IPS-15b (cell line): ENCODE results near the gene KRTAP10-6.
"Not testable (repeated sequence)": the region's sequence is repeated elsewhere in the genome, so short reads cannot be mapped to it uniquely, and the experiment has no call there.

Source experiments
- H3K27me3 ChIP-seq: one replicate; pipeline ENCODE4 v1.6.1; 2013; ENCODE audit warnings: low read length; ENCODE audit not compliant: control insufficient read depth, insufficient read depth
- H3K36me3 ChIP-seq: one replicate; pipeline ENCODE4 v1.6.1; 2013; ENCODE audit warnings: low read length; ENCODE audit not compliant: control insufficient read depth, insufficient read depth
- H3K4me1 ChIP-seq: one replicate; pipeline ENCODE4 v1.6.1; 2013; ENCODE audit warnings: mild to moderate bottlenecking, low read length; ENCODE audit not compliant: control insufficient read depth, insufficient read depth
- H3K4me3 ChIP-seq: one replicate; pipeline ENCODE4 v1.5.1; 2013; ENCODE audit warnings: low read depth, low read length
- H3K9ac ChIP-seq: one replicate; pipeline ENCODE4 v1.6.1; 2013; ENCODE audit warnings: low read depth, mild to moderate bottlenecking, low read length
- H3K9me3 ChIP-seq: one replicate; pipeline ENCODE4 v1.6.1; 2013; ENCODE audit warnings: mild to moderate bottlenecking, low read length; ENCODE audit not compliant: control insufficient read depth, insufficient read depth

KRTAP10-6 gene

DNA sequence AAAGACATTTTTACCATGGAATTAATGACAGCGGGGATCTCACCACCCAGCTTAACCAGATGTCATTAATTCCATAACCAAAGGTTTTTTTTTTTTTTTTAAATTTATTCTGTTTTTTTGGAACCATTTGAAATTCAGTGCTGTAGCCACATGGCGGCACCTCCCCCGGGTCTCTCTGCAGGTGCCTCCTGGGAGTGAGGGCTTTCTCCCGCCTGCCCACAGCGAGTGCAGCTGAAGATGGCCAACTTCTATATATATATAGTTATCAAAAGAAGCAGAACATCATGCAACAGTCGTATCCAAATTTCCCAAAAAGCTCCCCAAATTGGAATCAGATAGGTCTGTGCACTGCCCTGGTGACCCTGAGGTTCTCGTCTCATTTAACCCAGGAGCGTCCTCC lies 23.2 kb upstream of the KRTAP10-6 start:
- H3K9me3 ChIP-seq: peaks cover 4% of the 10 kb centered on the region
- H3K9ac ChIP-seq: no peak overlapping the region
- H3K4me3 ChIP-seq: no peak overlapping the region
- no peaks in the 10 kb centered on the region for H3K4me1 ChIP-seq
- H3K36me3 ChIP-seq: no peaks in the 10 kb centered on the region
- no peaks in the 10 kb centered on the region for H3K27me3 ChIP-seq

DNA sequence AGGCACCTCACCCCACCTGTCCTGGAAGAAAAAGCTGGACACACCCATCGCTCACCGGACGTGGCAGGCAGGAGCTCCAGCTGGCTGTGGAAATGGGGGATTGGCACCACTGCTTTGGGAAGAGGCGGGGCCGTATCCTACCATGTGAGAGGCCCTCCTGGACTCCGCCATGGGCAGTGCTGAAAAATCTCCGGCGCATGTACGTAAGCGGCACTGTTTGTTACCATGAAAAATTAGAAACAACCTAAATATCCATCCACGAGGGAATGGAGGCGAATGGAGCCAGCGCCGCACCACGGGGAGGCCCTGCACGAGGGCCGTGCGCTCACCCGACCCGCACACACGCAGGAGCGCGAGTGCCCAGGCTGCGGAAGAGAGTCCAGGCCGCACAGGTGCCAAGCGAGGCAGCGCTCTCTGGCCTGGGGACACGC lies 22.7 kb upstream of the KRTAP10-6 start:
- Histone ChIP-seq H3K9me3 (peaks cover 5% of the 10 kb centered on the region), H3K4me1 (no peaks in the 10 kb centered on the region), H3K27me3 (no peaks in the 10 kb centered on the region), H3K9ac (no peak overlapping the region), H3K4me3 (no peak overlapping the region), H3K36me3 (no peaks in the 10 kb centered on the region)

GRCh38 chr21:44614161-44614631 lies 21.9 kb upstream of the KRTAP10-6 start:
- peaks cover 5% of the 10 kb centered on the region for H3K9me3 ChIP-seq
- H3K9ac ChIP-seq: no peak overlapping the region
- no peaks in the 10 kb centered on the region for H3K27me3 ChIP-seq
- H3K4me1 ChIP-seq: no peaks in the 10 kb centered on the region
- no peak overlapping the region for H3K4me3 ChIP-seq
- no peaks in the 10 kb centered on the region for H3K36me3 ChIP-seq

DNA sequence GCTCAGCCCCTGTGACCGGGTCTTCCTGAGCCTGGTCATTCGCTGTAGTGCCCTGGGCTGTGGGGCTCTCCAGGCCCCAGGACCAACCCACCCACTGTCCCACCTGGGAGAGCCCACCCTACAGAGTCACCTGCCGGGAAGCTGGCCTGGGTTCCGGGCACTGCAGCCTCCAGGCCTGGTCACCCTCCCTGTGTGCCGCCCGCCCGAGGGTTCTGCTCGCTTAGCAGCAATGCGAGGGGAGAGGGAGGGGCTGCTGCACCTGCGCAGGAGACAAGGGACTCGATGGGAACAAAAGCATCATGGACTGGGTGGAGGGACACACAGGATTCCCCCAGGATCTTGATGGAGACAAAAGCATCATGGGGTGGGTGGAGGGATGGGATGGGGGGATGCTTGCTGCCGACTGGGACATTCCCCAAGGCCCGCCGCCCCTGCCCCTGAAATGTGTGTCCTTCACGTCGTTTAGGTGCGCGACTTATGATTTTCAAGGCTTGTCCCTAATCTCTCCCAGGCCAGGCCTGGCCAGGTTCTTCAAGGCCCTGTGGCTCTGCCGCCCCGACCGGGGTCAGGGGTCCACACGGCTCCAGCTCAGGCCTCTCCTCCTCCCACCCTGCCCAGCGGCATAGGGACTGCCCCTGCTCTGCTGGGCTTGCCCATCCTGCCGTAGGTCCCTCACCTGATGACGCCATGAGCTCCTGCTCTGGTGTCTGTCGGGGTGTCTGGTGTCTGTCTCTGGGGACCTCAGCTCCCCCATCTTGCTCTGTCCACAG lies 21.3 kb upstream of the KRTAP10-6 start:
- Histone ChIP-seq H3K36me3 (no peaks in the 10 kb centered on the region), H3K4me1 (no peaks in the 10 kb centered on the region), H3K9me3 (peaks cover 5% of the 10 kb centered on the region), H3K4me3 (no peak overlapping the region), H3K9ac (no peak overlapping the region), H3K27me3 (no peaks in the 10 kb centered on the region)

DNA sequence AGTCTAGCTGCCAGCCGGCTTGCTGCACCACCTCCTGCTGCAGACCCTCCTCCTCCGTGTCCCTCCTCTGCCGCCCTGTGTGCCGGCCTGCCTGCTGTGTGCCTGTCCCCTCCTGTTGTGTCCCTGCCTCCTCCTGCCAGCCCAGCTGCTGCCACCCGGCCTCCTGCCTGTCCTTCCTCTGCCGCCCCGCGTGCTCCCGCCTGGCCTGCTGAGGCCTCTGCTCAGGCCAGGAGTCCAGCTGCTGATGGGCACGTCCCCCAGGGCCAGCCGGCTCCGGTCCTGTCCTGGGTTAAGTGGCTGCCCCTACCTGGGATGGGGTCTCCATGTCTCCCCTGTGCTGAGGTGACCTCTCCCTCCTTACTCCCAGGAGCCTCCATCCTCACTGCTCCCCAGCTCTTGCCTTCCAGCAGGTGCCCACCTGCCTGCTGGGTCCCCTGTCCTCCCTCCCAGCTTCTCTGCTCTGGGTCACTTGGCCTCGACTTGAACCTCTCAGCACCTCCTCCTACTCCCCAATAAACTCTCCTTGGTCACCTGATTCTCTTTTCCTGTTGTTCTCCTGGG lies 20.4 kb upstream of the KRTAP10-6 start:
- H3K4me3 ChIP-seq: no peak overlapping the region
- H3K4me1 ChIP-seq: no peaks in the 10 kb centered on the region
- H3K9me3 ChIP-seq: peaks cover 5% of the 10 kb centered on the region
- H3K9ac ChIP-seq: no peak overlapping the region
- H3K27me3 ChIP-seq: no peaks in the 10 kb centered on the region
- no peaks in the 10 kb centered on the region for H3K36me3 ChIP-seq

GRCh38 chr21:44612029-44612486 lies 19.8 kb upstream of the KRTAP10-6 start, which contains the start of gene KRTAP10-8:
Gene KRTAP10-8, plus strand, starts transcription at chr21:44612079. Its CDS starts 22 bp downstream, at chr21:44612101.
- Histone ChIP-seq H3K4me1 (no peaks in the 10 kb centered on the region), H3K27me3 (no peaks in the 10 kb centered on the region), H3K36me3 (no peaks in the 10 kb centered on the region), H3K9me3 (peaks cover 5% of the 10 kb centered on the region), H3K9ac (no peak within 1 kb of the TSS), H3K4me3 (no peak within 1 kb of the TSS)

DNA sequence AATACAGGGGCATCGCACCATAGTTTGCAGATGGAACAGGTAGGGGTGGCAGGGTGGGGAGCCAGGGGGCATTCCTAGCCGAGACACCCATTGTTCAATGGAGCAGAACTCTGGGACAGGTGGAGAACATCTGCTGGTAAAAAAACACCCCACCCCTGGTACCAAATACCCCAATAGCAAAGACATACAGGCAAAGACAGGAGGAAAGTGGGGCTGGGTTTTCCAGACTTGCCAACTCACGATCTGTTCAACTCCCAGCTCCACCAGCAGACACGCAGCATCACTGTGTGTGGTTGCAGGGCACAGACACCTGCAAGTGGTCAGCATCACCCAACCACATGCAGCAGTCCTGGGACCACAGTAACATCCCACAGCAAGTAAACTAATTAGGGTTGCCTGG lies 19.2 kb upstream of the KRTAP10-6 start:
- H3K4me3 ChIP-seq: no peak overlapping the region
- no peak overlapping the region for H3K9ac ChIP-seq
- no peaks in the 10 kb centered on the region for H3K4me1 ChIP-seq
- no peaks in the 10 kb centered on the region for H3K27me3 ChIP-seq
- H3K9me3 ChIP-seq: peaks cover 5% of the 10 kb centered on the region
- no peaks in the 10 kb centered on the region for H3K36me3 ChIP-seq

DNA sequence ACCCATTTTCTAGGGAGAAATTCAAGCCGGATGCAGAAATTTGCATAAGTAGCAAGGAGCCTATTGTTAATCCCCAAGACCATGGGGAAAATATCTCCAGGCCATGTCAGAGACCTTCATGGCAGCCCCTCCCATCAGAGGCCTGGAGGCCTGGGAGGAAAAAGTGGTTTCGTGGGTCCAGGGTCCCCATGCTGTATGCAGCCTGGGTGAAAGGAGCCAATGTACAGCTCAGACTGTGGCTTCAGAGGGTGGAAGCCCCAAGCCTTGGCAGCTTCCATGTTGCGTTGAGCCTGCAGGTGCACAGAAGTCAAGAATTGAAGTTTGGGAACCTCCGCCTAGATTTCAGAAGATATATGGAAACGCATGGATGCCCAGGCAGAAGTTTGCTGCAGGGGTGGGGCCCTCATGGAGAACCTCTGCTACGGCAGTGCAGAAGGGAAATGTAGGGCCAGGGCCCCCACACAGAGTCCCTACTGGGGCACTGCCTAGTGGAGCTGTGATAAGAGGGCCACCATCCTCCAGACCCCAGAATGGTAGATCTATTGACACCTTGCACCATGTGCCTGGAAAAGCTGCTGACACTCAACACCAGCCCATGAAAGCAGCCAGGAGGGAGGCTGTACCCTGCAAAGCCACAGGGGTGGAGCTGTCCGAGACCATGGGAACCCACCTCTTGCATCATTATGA lies 18.0 kb upstream of the KRTAP10-6 start:
- not testable (repeated sequence) for H3K9me3 ChIP-seq, H3K4me1 ChIP-seq, H3K36me3 ChIP-seq, H3K9ac ChIP-seq, H3K4me3 ChIP-seq, H3K27me3 ChIP-seq

DNA sequence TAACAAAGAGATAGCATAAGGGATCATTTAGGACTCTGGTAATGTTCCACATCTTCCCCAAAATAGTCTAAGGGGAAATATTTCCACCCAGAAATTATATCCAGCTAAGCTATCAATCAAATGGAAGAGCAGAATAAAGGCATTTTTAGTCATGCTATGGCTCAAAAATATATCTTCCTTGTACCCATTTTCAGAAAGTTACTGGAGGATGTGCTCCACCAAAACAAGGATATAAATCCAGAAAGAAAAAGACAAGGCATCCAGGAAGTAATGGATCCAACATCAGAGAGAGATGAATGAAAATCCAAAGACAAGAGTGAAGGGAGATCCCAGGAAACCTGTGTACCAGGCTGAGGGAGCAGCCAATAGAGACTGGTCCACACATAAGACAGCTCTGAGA lies 16.9 kb upstream of the KRTAP10-6 start:
- Histone ChIP-seq H3K36me3 (no peaks in the 10 kb centered on the region), H3K9ac (no peak overlapping the region), H3K4me3 (no peak overlapping the region), H3K27me3 (no peaks in the 10 kb centered on the region), H3K9me3 (peaks cover 5% of the 10 kb centered on the region), H3K4me1 (no peaks in the 10 kb centered on the region)

DNA sequence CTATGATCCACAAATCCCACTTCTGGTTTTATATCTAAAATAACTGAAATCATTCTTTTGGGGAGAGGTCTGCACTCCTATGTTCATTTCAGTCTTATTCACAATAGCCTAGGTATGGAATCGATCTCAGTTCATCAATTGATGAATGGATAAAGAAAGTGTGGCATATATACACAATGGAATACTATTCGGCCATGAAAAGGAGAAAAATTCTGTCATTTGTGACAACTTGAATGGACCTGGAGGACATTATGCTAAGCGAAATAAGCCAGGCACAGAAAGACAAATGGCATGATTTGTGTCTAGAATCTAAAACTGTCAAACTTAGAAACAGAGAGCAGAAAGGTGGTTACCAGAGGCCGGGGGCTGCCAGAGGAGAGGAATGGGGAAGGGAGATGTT lies 14.2 kb upstream of the KRTAP10-6 start:
- Histone ChIP-seq H3K27me3 (no peaks in the 10 kb centered on the region), H3K9me3 (peaks cover 5% of the 10 kb centered on the region), H3K4me1 (no peaks in the 10 kb centered on the region)

GRCh38 chr21:44603911-44604310 lies 11.6 kb upstream of the KRTAP10-6 start:
- H3K4me1 ChIP-seq: no peaks in the 10 kb centered on the region
- no peaks in the 10 kb centered on the region for H3K9me3 ChIP-seq
- H3K9ac ChIP-seq: no peak overlapping the region
- H3K27me3 ChIP-seq: no peaks in the 10 kb centered on the region
- H3K4me3 ChIP-seq: no peak overlapping the region
- no peaks in the 10 kb centered on the region for H3K36me3 ChIP-seq

More for the DNA sequence above, 14.2 kb upstream of the KRTAP10-6 start:
- no peak overlapping the region for H3K4me3 ChIP-seq
- no peak overlapping the region for H3K9ac ChIP-seq
- H3K36me3 ChIP-seq: no peaks in the 10 kb centered on the region
